HG03439 (cell line): Measurements from ENCODE around the gene MTOR.
"Not testable (repeated sequence)": the region's sequence is repeated elsewhere in the genome, so short reads cannot be mapped to it uniquely, and the experiment has no call there.

ENCODE experiments used
- ATAC-seq: cut with Tn5 transposase; IDR thresholded peaks from one replicate; pipeline ENCODE4 v1.9.1; 2021; ENCODE audit warnings: mild to moderate bottlenecking, moderate library complexity; ENCODE audit not compliant: unreplicated experiment

MTOR gene

DNA sequence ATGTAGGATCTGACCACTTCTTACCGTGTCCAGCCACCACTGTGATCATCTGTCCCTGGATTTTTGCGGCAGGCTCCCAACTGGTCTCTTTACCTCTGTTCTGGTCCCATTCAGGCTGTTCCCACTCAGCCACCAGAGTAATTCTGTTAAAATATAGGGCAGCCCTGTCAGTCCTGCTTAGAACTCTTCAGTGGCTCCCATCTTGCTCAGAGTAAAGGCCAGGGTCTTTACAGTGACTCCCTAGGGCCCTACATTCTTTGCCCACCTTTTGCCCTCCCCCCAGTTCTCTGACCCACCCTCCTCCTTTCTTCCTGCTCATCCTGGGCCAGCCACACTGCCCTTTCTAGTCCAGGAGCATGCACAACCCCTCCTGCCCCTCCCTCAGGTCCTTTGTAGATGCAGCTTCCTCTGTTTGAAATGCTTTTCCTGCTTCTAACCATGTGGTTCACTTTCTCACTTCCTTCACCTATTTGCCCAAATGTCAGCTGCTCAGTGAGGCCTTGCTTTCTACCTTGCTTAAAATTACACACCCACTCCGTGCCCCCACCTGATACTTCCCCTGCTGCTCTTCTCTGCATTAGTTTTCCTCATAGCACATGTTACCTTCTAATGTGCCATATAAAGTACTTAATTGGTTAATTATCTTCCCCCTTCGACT is 18.5 kb upstream of the MTOR start:
- no peak for ATAC-seq

DNA sequence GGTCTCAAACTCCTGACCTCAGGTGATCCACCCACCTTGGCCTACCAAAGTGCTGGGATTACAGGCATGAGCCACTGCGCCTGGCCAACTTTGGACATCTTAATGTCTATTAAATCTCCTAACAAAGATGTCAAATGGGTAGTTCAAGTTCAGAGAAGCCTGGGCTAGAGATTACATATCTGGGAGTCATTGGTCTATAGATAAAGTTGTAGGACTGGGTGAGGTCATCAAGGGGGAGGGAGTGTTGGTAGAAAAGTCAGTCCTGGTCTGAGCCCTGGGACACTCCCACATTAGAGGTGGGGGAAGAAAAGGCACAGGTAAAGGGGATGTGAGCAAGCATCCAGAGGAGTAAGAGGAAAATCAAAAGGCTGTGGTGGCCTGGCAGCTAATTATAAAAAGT is 17.3 kb upstream of the MTOR start:
- ATAC-seq, result no peak

DNA sequence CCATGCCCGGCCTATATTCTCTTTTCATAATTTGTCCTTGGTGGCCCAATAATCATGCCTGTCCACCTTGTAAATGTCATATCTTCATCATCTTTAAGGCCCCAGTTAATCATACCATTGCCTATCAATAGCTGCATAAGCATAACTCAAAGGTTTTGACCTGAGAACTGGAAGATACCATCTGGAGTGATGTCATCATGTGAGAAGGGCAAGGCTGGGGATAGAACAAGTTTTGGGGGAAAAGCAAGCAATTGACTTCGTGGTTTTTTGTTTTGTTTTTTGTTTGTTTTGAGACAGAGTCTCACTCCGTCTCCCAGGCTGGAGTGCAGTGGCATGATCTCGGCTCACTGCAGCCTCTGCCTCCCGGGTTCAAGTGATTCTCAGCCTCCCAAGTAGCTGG is 16.8 kb upstream of the MTOR start:
- ATAC-seq, result no peak

DNA sequence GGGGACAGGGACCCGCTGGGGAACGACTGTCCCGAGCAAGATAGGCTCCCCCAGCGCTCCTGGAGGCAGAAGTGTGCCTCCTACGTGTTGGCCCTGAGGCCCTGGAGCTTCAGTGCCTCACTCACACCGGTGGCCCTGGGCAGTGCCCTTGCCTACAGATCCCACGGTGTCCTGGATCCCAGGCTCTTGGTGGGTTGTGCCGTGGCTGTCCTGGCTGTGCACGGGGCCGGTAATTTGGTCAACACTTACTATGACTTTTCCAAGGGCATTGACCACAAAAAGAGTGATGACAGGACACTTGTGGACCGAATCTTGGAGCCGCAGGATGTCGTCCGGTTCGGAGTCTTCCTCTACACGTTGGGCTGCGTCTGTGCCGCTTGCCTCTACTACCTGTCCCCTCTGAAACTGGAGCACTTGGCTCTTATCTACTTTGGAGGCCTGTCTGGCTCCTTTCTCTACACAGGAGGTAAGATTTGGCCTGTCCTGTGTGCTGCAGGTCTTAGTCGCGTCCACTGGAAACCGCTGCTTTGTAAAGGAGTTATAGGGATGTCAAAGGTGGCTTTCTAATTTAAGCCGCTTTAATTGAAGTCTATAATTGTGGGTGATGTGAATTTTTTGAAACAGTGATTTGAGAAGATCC is 11.4 kb upstream of the MTOR start:
- peak; percentile 3 for ATAC-seq

DNA sequence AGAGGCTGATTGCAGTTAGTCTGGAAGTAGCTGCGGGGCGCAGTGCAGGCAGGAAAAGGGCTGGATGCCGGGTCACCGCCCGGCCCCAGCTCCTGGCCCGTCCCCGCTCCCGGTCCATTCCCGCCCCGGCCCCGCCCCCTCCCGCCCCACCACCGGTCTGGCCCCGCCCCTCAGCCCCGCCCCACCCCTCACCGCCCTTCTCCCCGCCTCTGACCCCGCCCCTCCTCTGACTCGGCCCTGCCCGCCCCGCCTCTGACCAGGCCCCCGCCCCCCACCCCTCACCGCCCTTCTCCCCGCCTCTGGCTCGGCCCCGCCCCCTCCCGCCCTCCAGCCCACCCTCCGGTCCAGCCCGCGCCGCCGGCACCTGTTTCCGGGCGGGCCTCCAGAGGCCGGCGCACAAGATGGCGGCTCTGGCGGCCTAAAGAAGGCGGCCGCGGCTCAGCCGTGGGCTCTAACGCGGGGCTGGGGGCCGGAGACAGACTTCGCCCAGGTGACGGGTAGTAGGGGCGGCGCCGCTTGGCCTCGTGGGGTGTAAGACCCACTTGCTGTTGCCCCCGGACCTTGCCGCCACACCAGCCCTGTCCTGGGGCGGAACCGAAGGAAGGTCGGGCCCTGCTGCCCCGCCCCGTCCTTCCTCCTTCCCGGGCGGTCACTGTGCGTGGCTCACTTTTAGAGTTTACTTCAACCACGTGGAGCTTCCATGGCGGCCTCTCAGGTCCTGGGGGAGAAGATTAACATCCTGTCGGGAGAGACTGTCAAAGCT is 10.7 kb upstream of the MTOR start, which contains the start of gene UBIAD1:
UBIAD1 (plus strand) TSS at position 367 of the 763 bp plus-strand sequence; CDS start at position 701, 334 bp downstream.
- ATAC-seq, result peak; percentile 82

DNA sequence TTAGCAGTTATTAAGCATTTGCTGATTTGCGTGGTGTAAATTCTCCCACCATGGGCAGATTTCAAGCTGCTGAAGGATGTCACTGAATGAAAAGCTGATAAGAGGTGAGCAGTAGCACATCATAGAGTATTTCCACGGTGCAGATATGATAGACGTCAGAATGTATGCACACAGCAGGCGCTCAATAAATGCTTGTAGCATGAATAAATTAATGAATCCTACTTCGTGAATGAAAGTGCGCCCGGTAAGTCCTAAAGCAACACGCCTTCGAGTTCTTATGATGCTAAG is 10.1 kb upstream of the MTOR start:
- ATAC-seq, result no peak

DNA sequence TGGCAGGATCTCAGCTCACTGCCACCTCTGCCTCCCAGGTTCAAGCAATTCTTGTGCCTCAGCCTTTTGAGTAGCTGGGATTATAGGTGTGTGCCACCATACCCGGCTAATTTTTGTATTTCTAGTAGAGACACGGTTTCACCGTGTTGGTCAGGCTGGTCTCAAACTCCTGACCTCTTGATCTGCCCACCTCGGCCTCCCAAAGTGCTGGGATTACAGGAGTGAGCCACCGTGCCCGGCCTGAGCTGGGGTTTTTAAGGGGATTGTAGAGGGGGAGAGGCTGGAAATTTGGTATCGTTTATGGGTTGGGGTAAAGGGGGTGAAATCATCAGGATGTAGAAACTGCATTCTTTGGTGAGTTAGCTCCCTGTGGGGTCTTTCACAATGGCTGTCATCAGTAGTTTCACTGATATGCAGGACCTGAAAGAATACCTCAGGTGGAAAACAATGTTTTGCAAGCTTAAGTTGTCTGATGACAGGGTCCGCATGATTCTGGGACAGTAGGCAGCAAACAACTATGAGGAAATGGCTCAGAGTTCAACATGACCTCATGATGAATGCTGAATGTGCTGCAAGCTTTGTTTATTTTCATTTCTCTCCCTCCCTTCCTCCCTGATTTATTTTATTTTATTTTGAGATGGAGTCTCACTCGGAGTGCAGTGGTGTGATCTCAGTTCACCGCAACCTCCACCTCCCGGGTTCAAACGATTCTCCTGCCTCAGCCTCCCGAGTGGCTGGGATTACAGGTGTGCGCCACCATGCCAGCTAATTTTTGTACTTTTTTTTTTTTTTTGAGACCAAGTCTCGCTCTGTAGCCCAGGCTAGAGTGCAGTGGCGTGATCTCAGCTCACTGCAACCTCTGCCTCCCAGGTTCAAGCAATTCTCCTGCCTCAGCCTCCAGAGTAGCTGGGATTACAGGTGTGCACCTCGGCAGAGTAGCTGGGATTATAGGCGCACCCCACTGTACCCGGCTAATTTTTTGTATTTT is 5.3 kb upstream of the MTOR start:
- ATAC-seq, result not testable (repeated sequence)

DNA sequence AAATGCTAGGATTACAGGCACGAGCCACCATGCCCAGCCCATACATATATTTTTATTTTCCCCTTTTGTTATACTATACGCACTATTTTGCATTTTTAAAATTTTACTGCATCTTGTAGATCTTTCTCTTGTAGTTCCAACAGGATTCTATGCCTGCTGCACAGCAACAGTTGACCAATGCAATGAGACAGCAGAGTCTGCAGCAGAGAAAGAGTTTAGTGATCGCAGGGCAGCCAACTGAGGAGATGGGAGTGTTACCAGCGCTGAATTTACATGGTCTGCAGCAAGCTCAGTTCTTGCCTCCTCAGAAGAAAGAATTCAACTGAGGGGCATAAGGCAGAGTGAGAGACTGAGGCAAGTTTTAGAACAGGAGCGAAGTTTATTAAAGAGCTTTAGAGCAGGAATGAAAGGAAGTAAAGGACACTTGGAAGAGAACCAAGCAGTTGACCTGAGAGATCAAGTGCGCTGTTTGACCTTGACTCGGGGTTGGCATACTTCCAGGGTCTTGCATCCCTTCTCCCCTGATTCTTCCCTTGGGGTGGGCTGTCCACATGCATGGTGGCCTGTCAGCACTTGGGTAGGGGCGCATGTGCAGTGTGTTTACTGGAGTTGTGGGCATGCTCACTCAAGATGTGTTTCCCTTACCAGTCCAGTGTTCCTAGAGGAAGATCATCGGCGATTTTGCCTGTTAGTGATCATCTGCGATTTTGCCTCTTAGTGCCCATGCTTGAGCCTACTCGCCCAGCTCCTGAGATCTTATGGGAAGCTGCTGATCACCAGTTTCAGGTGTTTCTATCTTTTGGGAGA is 4.1 kb upstream of the MTOR start:
- ATAC-seq, result no peak

DNA sequence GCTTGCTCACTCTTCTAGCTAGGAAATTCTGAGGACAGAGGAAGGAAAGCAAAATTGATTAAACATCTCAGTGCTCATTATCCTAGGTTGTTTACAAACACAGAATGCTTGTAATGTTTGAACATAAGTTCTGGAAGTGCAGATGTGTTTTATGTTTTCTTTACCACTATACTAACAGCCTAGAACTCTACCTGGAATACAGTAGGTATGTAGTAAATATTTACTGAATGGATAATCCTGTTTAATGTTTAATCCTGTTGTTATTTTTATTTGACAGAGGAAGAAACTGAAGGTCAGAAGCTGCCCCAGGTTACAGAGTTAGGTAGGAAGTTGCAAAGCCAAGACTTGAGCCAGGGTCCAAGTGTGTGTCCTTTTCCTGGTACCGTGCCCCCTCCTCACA is 6.1 kb downstream of the MTOR start:
- no peak for ATAC-seq

DNA sequence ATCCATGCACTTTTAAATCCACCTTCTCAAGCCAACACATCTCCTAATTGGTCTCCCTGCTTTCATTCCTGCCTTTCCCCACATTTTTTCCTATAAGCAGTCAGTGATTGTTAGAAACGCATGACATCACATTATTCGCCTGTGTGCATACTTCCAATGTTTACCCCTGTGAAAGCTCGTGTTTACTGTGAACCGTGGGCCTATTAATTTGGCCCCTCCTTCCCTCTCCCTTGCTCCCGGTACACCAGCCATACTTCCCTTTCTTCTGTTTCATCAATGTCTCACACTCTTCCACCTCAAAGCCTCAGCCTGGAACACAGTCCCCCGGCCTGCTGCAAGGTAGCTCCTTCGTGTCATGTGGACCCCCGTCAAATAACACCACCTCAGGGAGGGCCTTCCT is 9.1 kb downstream of the MTOR start:
- no peak for ATAC-seq

DNA sequence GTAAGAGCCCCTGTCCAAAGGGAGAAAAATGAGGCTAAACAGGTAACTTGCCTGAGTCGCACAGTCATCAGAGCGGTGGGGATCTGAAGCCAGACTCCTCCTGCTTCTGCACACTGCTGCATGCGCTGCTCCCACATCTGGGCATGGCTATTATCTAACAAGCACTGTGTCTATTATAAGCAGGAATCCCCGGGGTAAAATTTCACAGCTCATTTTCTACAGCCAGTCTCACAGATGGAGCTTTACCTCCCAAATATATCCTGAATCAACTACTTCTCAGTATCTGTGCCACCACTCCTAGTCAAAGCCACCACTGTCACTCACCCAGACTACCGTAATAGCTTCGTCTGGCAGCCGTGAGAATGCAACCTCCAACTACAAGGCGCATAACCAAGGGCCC is 9.8 kb downstream of the MTOR start:
- no peak for ATAC-seq

DNA sequence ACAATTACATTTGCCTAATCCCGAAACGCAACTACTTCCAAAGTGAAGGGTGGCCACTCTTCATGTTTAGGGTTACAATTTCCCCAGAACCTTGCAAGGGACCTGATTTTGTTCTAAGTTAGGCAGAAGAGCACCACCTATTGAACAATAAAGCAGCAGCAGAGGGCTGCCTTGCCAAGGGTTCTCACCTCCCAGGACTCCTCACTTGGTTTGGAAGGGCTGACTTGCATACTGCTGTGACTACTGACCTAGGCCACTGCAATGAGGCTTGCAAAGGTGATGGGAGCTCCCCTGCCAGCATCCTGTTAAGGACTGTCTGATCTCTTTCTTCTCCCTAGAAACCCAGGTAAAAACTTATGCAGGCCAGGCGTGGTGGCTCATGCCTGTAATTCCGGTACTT is 14.2 kb downstream of the MTOR start:
- no peak for ATAC-seq

DNA sequence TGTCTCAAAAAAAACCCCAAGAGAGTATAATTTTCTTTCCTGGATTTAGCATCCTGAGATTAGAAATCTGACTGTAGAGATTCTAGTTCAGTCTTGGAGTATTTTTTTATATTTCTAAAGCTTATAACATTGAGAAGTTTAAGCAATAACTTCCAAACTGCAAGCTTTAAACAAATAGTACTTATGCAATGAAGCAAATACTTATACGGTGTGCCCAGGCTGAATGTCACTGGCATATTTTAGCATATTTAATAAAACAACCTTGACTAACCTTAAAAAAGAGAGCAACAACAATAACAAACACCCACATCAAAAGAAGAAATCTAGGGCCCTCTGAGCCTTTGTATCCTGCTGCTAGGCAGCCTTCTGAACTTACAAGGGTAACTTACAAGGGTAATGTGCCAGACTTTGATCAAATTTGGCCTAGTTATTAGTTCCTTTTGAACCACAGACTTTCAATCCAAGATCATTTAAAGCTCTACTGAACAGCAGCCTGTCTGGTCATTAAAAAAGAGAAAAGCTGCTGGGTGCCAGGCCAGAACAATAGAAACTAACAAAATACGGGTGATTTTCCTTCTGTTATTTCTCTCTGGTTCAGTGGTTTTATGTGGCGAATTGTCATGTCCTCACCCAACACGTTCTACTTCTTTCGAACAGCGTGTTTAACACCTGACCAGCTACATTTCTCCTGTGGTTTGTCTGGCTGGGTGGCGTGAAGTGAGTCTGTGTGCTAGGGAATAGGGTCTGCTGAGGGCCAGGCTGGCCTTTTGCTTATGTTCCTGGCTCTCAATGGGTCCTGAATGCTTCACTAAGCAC is 16.2 kb downstream of the MTOR start:
- no peak for ATAC-seq

DNA sequence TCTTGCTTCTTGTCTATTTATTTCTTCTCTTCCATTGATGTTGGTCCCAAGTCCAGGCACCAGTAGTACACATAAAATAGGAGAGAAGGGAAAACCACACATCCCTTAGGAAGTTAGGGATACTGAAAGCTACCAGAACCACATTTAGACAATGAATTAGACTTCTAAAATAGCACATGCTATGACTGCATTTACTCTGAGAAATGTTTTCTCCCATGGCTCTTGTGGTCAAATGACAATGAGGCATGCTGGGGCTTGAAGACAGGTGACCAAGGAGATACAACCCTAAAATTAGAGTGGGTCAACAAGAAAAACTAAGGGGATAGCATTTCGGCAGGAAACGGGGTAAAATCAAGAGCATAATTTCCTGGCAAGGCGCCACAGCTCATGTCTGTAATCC is 17.1 kb downstream of the MTOR start:
- no peak for ATAC-seq

DNA sequence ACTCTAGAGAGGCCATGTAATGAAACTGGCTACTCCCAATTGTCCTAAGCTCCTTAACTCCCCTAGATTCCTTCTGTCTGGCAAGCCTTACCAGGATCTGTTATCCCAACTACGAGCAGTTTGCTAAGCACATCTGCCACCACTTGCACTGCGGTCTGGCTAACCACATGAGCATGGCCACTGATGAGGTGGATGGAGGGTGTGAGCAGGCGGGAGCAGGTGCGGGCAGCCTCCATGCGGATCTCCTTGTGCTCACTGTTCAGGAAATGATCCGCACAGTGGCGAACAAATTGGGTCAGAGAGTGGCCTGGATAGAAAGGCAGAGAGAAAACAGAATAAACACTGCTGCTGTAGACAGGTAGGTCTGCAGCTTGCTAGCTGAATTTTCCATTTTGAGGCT is 24.0 kb downstream of the MTOR start:
- ATAC-seq, result no peak

DNA sequence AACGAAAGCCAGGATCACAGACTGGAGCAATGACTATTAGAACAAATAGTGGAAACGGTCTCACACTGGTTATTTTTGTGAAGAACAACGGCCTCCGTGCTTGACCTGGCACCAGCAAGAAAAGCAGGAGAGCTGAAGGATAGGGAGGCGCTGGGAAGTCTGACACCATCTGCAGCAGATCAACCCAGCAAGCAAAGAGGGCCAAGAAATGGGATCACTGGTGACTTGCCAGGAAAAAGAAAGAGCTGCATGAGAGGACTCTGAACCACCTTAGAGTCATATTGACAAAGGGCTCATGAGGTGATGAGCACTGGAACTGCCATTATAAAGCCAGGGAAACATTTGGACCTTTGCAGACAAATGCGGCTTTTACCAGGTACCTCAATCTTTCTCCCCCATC is 25.0 kb downstream of the MTOR start:
- ATAC-seq, result no peak

DNA sequence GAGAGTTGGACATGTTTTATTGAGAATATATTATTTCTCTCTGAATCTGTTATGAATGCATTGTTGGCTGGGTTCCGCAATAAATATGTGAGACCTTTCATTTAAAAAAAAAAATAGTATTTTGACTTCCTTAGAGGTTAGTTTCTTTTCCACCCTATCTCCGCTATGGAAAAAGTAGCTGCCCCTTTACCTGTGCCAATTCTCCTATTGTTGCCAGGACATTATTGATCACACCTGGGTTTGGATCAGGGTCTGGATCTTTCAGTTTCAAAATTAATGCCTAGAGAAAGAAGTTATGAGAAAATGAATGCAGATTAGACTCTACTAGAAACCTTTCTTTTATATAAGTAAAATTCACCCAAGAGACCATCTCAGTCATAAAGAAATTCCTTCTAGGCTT is 29.1 kb downstream of the MTOR start:
- ATAC-seq, result no peak

DNA sequence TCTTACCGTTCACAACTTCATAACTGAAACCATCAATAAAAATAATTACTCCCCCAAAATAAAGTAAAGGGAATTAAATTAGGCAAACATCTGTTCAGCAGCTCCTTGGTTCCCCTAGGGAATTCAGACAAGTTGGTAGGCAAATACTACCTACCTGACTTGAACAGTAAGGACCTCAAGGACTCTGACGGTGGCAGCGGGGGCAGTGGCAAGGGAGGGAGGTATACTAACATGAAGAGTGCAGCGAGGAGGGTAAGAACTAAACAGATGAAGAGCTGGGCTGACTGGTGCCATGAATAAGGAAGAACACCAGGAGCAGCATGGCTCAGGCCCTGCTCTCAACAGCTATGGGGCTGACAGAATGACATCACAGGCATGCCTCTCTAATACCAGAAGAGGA is 33.1 kb downstream of the MTOR start:
- no peak for ATAC-seq
